GM12878 (cell line): ENCODE results near the gene BAZ2B. TPM values are rescaled to one million over a fixed set of nuclear protein-coding genes. Genes with fewer than 3 reads are reported as not detected.

Experiments
- ATAC-seq: fragments of 200-7000 bp; cut with Tn5 transposase; 3 replicates; pipeline ENCODE4 v1.9.1; 2020; ENCODE audit warnings: mild to moderate bottlenecking, moderate library complexity
- BruUV-seq: library from RNA; stranded (reverse); fragments of 400-500 nt; replicated peaks from 2 replicates; lab custom pipeline; 2021; lab: Mats Ljungman, UMichigan
- CTCF ChIA-PET: fragments of 300-600 bp; sonication (Branson Sonifier 250); formaldehyde crosslinking; extraction: SDS; loops from one replicate; lab custom pipeline; 2021; ENCODE audit warnings: inconsistent platforms; lab: Yijun Ruan, JAX
- POLR2A ChIA-PET: fragments of 350-600 bp; formaldehyde crosslinking; extraction: SDS; loops from one replicate; lab custom pipeline; 2021; ENCODE audit warnings: inconsistent platforms; lab: Charles Lee
- RAD21 ChIA-PET: fragments of 300-600 bp; sonication (Branson Sonifier 250); formaldehyde crosslinking; loops from one replicate; lab custom pipeline; 2023; ENCODE audit warnings: antibody characterized with exemption; ENCODE audit not compliant: unreplicated experiment; lab: Charles Lee
- SMC1A ChIA-PET: fragments of 300-600 bp; sonication (Branson Sonifier 250); formaldehyde crosslinking; loops from one replicate; lab custom pipeline; 2023; ENCODE audit not compliant: unreplicated experiment, uncharacterized antibody; lab: Charles Lee
- DNase-seq: peaks from one replicate; pipeline ENCODE4 v3.0.0-alpha.2; 2011; ENCODE audit warnings: low read depth, low spot score
- FAIRE-seq: peaks from 3 replicates; lab custom pipeline; 2011; peaks lifted over from hg19 to GRCh38; lab: Jason Lieb, UNC
- H2AFZ ChIP-seq: 2 replicates; pipeline ENCODE4 v1.6.0; 2011; ENCODE audit warnings: low read depth, low read length, control low read depth; ENCODE audit not compliant: control insufficient read depth
- H3K27ac ChIP-seq: 2 replicates; pipeline ENCODE4 v1.5.1; 2011; ENCODE audit warnings: control low read depth; ENCODE audit not compliant: control insufficient read depth, insufficient read depth
- H3K27me3 ChIP-seq, 2 experiments: replicated peaks in 1 of 2; 2 replicates each; pipeline versions ENCODE4 v1.6.0 to v1.6.1; 2011; ENCODE audit warnings: low read length in 1 of 2; ENCODE audit not compliant: control insufficient read depth in 2 of 2, insufficient read depth in 2 of 2
- H3K36me3 ChIP-seq, 2 experiments: 2 replicates each; pipeline ENCODE4 v1.5.1; 2011; ENCODE audit warnings: low read length in 1 of 2; ENCODE audit not compliant: control insufficient read depth in 2 of 2, insufficient read depth in 2 of 2
- H3K4me1 ChIP-seq: 2 replicates; pipeline ENCODE4 v1.6.1; 2011; ENCODE audit warnings: mild to moderate bottlenecking, low read length, moderate library complexity, mixed read lengths; ENCODE audit not compliant: control insufficient read depth, insufficient read depth
- H3K4me2 ChIP-seq: 2 replicates; pipeline ENCODE4 v1.6.0; 2011; ENCODE audit warnings: control low read depth; ENCODE audit not compliant: control insufficient read depth, insufficient read depth
- H3K4me3 ChIP-seq: fragments of 200-600 bp; sonication (generic); 2 replicates; pipeline ENCODE4 v1.5.1; 2016
- H3K79me2 ChIP-seq: 2 replicates; pipeline ENCODE4 v1.6.0; 2011; ENCODE audit warnings: low read length; ENCODE audit not compliant: control insufficient read depth, insufficient read depth
- H3K9ac ChIP-seq: 2 replicates; pipeline ENCODE4 v1.8.0; 2011; ENCODE audit warnings: low read length, control low read depth, mixed read lengths; ENCODE audit not compliant: control insufficient read depth, insufficient read depth
- H3K9me3 ChIP-seq: replicated peaks from 3 replicates; pipeline ENCODE4 v1.5.1; 2011; ENCODE audit warnings: mild to moderate bottlenecking, low read length; ENCODE audit not compliant: control insufficient read depth, insufficient read depth
- H4K20me1 ChIP-seq: 2 replicates; pipeline ENCODE4 v1.6.0; 2011; ENCODE audit not compliant: control insufficient read depth, insufficient read depth
- ATF7 ChIP-seq: fragments of 450-650 bp; IDR thresholded peaks from 2 replicates; pipeline ENCODE4 v1.6.1; 2016; ENCODE audit warnings: low read depth, mild to moderate bottlenecking
- BRCA1 ChIP-seq: IDR thresholded peaks from 2 replicates; pipeline ENCODE4 v1.6.1; 2011; ENCODE audit warnings: low read depth, low read length, improper control_type of control experiment
- CBX5 ChIP-seq: sonication (generic); IDR thresholded peaks from 2 replicates; pipeline ENCODE4 v1.6.1; 2016; ENCODE audit warnings: low read depth, moderate library complexity, mild to moderate bottlenecking, inconsistent platforms
- CHD4 ChIP-seq: fragments of 200-600 bp; sonication (generic); IDR thresholded peaks from 2 replicates; pipeline ENCODE4 v1.6.1; 2016; ENCODE audit warnings: mild to moderate bottlenecking
- FOXM1 ChIP-seq: IDR thresholded peaks from 2 replicates; pipeline ENCODE4 v1.6.1; 2012; ENCODE audit warnings: low read depth, mild to moderate bottlenecking, inconsistent platforms, low read length, moderate library complexity
- HDGF ChIP-seq: fragments of 450-650 bp; IDR thresholded peaks from 2 replicates; pipeline ENCODE4 v1.6.1; 2016; ENCODE audit warnings: antibody characterized with exemption
- IKZF1 ChIP-seq: fragments of 450-650 bp; conservative IDR thresholded peaks from 2 replicates; pipeline ENCODE4 v1.6.1; 2017; ENCODE audit warnings: antibody characterized with exemption, mild to moderate bottlenecking
- KDM1A ChIP-seq: fragments of 200-600 bp; sonication (generic); IDR thresholded peaks from 2 replicates; pipeline ENCODE4 v1.6.1; 2016; ENCODE audit warnings: borderline replicate concordance
- MXI1 ChIP-seq: fragments of 150-350 bp; IDR thresholded peaks from 2 replicates; pipeline ENCODE4 v1.6.1; 2011; ENCODE audit warnings: low read depth, mild to moderate bottlenecking, inconsistent platforms, low read length, improper control_type of control experiment
- MYB ChIP-seq: fragments of 150-350 bp; IDR thresholded peaks from 2 replicates; pipeline ENCODE4 v1.6.1; 2014; ENCODE audit warnings: mild to moderate bottlenecking, low read depth, low read length, borderline replicate concordance
- NFYA ChIP-seq: IDR thresholded peaks from 2 replicates; pipeline ENCODE4 v1.6.1; 2011; ENCODE audit warnings: low read depth, mild to moderate bottlenecking, low read length, improper control_type of control experiment, borderline replicate concordance
- RFX5 ChIP-seq: IDR thresholded peaks from 2 replicates; pipeline ENCODE4 v1.6.1; 2011; ENCODE audit warnings: low read depth, low read length, improper control_type of control experiment
- TARDBP ChIP-seq: IDR thresholded peaks from 2 replicates; pipeline ENCODE4 v1.6.1; 2016; ENCODE audit warnings: borderline replicate concordance
- ZBTB11 ChIP-seq: fragments of 450-650 bp; formaldehyde crosslinking; IDR thresholded peaks from 2 replicates; pipeline ENCODE4 v1.5.0; 2022; ENCODE audit warnings: mild to moderate bottlenecking, missing genetic modification characterization
- ZNF24 ChIP-seq: fragments of 450-650 bp; IDR thresholded peaks from 2 replicates; pipeline ENCODE4 v1.6.1; 2017; ENCODE audit warnings: antibody characterized with exemption, mild to moderate bottlenecking
- ZSCAN29 ChIP-seq: fragments of 450-650 bp; IDR thresholded peaks from 2 replicates; pipeline ENCODE4 v1.6.1; 2017; ENCODE audit warnings: mild to moderate bottlenecking, moderate library complexity
- in situ Hi-C: fragments of 300-500 bp; cut with MboI; formaldehyde crosslinking; loops from 9 replicates; pipeline ENCODE4 v1.14.3; 2018; ENCODE audit warnings: mixed read lengths
- intact Hi-C: fragments of 100-400 bp; cut with micrococcal nuclease; formaldehyde crosslinking; loops from one replicate; pipeline ENCODE4 v1.14.2; 2022; ENCODE audit not compliant: unreplicated experiment
- polyA plus RNA-seq, 11 experiments: library from polyadenylated mRNA; depleted of rRNA in 4 of 11; unstranded in 6 of 11; stranded (reverse) in 5 of 11; fragments of >200 nt; fragmentation: Nextera tagmentation in 4 of 11; fragmentation: Illumina TruSeq in 1 of 11; extraction: Ambion mirVana in 4 of 11; extraction: Trizol in 1 of 11; gene quantifications; 1 replicate in 1 of 11; 2 replicates in 10 of 11; pipeline versions ENCODE4 v1.2.1 to v1.2.3, GENCODE V29; 2011 to 2016; ENCODE audit warnings: inconsistent platforms in 2 of 11, missing spikeins in 2 of 11, low read depth in 1 of 11
- total RNA-seq, 4 experiments: library from RNA; depleted of rRNA in 3 of 4; stranded (reverse); fragments of >200 nt in 3 of 4; fragmentation: Illumina TruSeq in 1 of 4; extraction: Trizol in 1 of 4; gene quantifications; 2 replicates each; pipeline versions ENCODE4 v1.2.1 to v1.2.3, GENCODE V29; 2013 to 2021
- TF ChIP-seq, protein P1 (sequence below): IDR thresholded peaks from 2 replicates; pipeline ENCODE4 v1.6.1; 2012; ENCODE audit warnings: low read depth, low read length, improper control_type of control experiment

Gene BAZ2B
- total and polyA plus RNA-seq, 10 of the 15 experiments (the other 5 are each of a cell fraction or from before 2014, with no cell fraction given), result 8.8 to 49.7 (median 24.7) TPM

- TF ChIP-seq CHD4 (no peak), KDM1A (no peak), HDGF (no peak), ATF7 (no peak), ZSCAN29 (no peak), FOXM1 (no peak), ZNF24 (no peak), RFX5 (no peak), NFYA (no peak), IKZF1 (no peak), ZBTB11 (no peak), TARDBP (no peak), MYB (no peak), CBX5 (no peak), MXI1 (no peak), BRCA1 (no peak)
- TF ChIP-seq, protein P1, sequence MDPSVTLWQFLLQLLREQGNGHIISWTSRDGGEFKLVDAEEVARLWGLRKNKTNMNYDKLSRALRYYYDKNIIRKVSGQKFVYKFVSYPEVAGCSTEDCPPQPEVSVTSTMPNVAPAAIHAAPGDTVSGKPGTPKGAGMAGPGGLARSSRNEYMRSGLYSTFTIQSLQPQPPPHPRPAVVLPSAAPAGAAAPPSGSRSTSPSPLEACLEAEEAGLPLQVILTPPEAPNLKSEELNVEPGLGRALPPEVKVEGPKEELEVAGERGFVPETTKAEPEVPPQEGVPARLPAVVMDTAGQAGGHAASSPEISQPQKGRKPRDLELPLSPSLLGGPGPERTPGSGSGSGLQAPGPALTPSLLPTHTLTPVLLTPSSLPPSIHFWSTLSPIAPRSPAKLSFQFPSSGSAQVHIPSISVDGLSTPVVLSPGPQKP, result no peak
- no peaks in the 10 kb centered on the region for H4K20me1 ChIP-seq
- in situ Hi-C loops, result no loop called here
- intact Hi-C loops, result no loop called here
- CTCF ChIA-PET, result interaction anchor here (1.2 kb wide), 1 partner anchor 11 kb away, joined by 3 read pairs; no protein-coding TSS in a partner anchor
- RAD21 ChIA-PET, result no interaction called here
- FAIRE-seq (no peak), DNase-seq (no peak), ATAC-seq (no peak)
- BruUV-seq, result no TSS peak
- H3K27ac ChIP-seq, result no peak overlapping the region
- no peak overlapping the region for H3K4me2 ChIP-seq
- H3K4me3 ChIP-seq, result no peak overlapping the region
- no peaks in the 10 kb centered on the region for H3K4me1 ChIP-seq
- no peaks in the 10 kb centered on the region for H3K27me3 ChIP-seq
- H3K9ac ChIP-seq, result no peak overlapping the region
- POLR2A ChIA-PET, result interaction anchor here (0.7 kb wide), 1 partner anchor 105 kb away, joined by 3 read pairs; no protein-coding TSS in a partner anchor
- SMC1A ChIA-PET, result interaction anchor here (0.8 kb wide), 1 partner anchor 1048 kb away, joined by 3 read pairs; no protein-coding TSS in a partner anchor
- no peaks in the 10 kb centered on the region for H3K79me2 ChIP-seq
- H3K36me3 ChIP-seq, result peaks cover 0 to 2% of the 10 kb centered on the region in 2 experiments; a peak in 1 of 4 replicates
- H2AFZ ChIP-seq, result no peak overlapping the region
- H3K9me3 ChIP-seq, result no peaks in the 10 kb centered on the region
These were observed 176.9 kb downstream of the BAZ2B start for GRCh38 chr2:159439421-159439820.
